IMR-90 (cell line): ENCODE measurements around the gene MGME1. TPM values are rescaled to one million over a fixed set of nuclear protein-coding genes. Genes with fewer than 3 reads are reported as not detected.
A peak's percentile ranks its signal among the peaks of the same experiment; 100 is the strongest.

Experiments used
- ATAC-seq: fragments of 200-7000 bp; cut with Tn5 transposase; 2 replicates; pipeline ENCODE4 v1.9.1; 2020; ENCODE audit warnings: low read depth, mild to moderate bottlenecking, moderate library complexity
- BruUV-seq: library from RNA; stranded (reverse); fragments of 400-500 nt; replicated peaks from 2 replicates; lab custom pipeline; 2021; lab: Mats Ljungman, UMichigan
- CTCF ChIA-PET: fragments of 300-600 bp; formaldehyde crosslinking; extraction: SDS; loops from one replicate; lab custom pipeline; 2021; ENCODE audit warnings: antibody characterized with exemption; lab: Yijun Ruan, JAX
- POLR2A ChIA-PET: fragments of 300-600 bp; sonication (Branson Sonifier 250); formaldehyde crosslinking; loops from one replicate; lab custom pipeline; 2022; ENCODE audit warnings: antibody characterized with exemption; ENCODE audit not compliant: unreplicated experiment; lab: Charles Lee
- DNase-seq: peaks from one replicate; pipeline ENCODE4 v3.0.0; 2013
- H2AFZ ChIP-seq: replicated peaks from 2 replicates; pipeline ENCODE3; 2013; ENCODE audit warnings: low read length, mild to moderate bottlenecking; ENCODE audit not compliant: poor library complexity
- H2AK5ac ChIP-seq: 2 replicates; pipeline ENCODE4 v1.6.1; 2013; ENCODE audit warnings: low read depth, low read length, inconsistent platforms
- H2AK9ac ChIP-seq: replicated peaks from 2 replicates; pipeline ENCODE3; 2013; ENCODE audit warnings: mild to moderate bottlenecking, low read depth, low read length, moderate library complexity; ENCODE audit not compliant: poor library complexity
- H2BK120ac ChIP-seq: 2 replicates; pipeline ENCODE4 v1.6.1; 2013; ENCODE audit warnings: low read depth, low read length, inconsistent platforms
- H2BK15ac ChIP-seq: 3 replicates; pipeline ENCODE4 v1.6.1; 2013; ENCODE audit warnings: low read depth, low read length, inconsistent platforms
- H2BK20ac ChIP-seq: 2 replicates; pipeline ENCODE4 v1.6.1; 2013; ENCODE audit warnings: low read depth, mild to moderate bottlenecking, inconsistent platforms, low read length, moderate library complexity
- H2BK5ac ChIP-seq: 2 replicates; pipeline ENCODE4 v1.6.1; 2013; ENCODE audit warnings: mild to moderate bottlenecking, low read depth, low read length, inconsistent platforms; ENCODE audit not compliant: poor library complexity, severe bottlenecking
- H3K14ac ChIP-seq: replicated peaks from 2 replicates; pipeline ENCODE4 v1.6.1; 2013; ENCODE audit warnings: low read depth, low read length, inconsistent platforms
- H3K18ac ChIP-seq: 2 replicates; pipeline ENCODE4 v1.6.1; 2013; ENCODE audit warnings: low read depth, low read length, control low read depth
- H3K23ac ChIP-seq: 2 replicates; pipeline ENCODE4 v1.6.1; 2013; ENCODE audit warnings: low read depth, low read length, inconsistent platforms
- H3K27ac ChIP-seq: 2 replicates; pipeline ENCODE4 v1.5.1; 2013; ENCODE audit warnings: mild to moderate bottlenecking, control low read depth, low read length; ENCODE audit not compliant: insufficient read depth
- H3K27me3 ChIP-seq: 2 replicates; pipeline ENCODE4 v1.6.1; 2013; ENCODE audit warnings: low read length; ENCODE audit not compliant: control insufficient read depth, insufficient read depth
- H3K36me3 ChIP-seq: 2 replicates; pipeline ENCODE4 v1.6.1; 2013; ENCODE audit warnings: low read length, mixed read lengths; ENCODE audit not compliant: control insufficient read depth, insufficient read depth
- H3K4ac ChIP-seq: 2 replicates; pipeline ENCODE4 v1.6.1; 2013; ENCODE audit warnings: low read depth, low read length, inconsistent platforms
- H3K4me1 ChIP-seq: 2 replicates; pipeline ENCODE4 v1.6.1; 2013; ENCODE audit warnings: low read length, mixed read lengths; ENCODE audit not compliant: control insufficient read depth, insufficient read depth
- H3K4me2 ChIP-seq: 2 replicates; pipeline ENCODE4 v1.6.1; 2013; ENCODE audit warnings: low read depth, mild to moderate bottlenecking, control low read depth, low read length, moderate library complexity
- H3K4me3 ChIP-seq: 2 replicates; pipeline ENCODE4 v1.5.1; 2013; ENCODE audit warnings: low read depth, mild to moderate bottlenecking, control low read depth, low read length, moderate library complexity; ENCODE audit not compliant: insufficient read depth
- H3K56ac ChIP-seq: 2 replicates; pipeline ENCODE4 v1.6.1; 2013; ENCODE audit warnings: low read length, inconsistent platforms; ENCODE audit not compliant: insufficient read depth; ENCODE audit errors: extremely low read depth
- H3K79me1 ChIP-seq, 2 experiments: 2 replicates each; pipeline ENCODE4 v1.6.1; 2013; ENCODE audit warnings: low read length in 2 of 2, inconsistent platforms in 1 of 2, low read depth in 1 of 2
- H3K9ac ChIP-seq: 2 replicates; pipeline ENCODE4 v1.6.1; 2013; ENCODE audit warnings: low read depth, low read length, control low read depth
- H3K9me1 ChIP-seq: 2 replicates; pipeline ENCODE4 v1.6.1; 2013; ENCODE audit warnings: low read length, inconsistent platforms; ENCODE audit not compliant: insufficient read depth
- H3K9me3 ChIP-seq: 2 replicates; pipeline ENCODE4 v1.6.1; 2013; ENCODE audit warnings: low read length; ENCODE audit not compliant: control insufficient read depth, insufficient read depth
- H4K20me1 ChIP-seq: 2 replicates; pipeline ENCODE4 v1.6.1; 2013; ENCODE audit warnings: low read length, inconsistent platforms; ENCODE audit not compliant: insufficient read depth
- H4K5ac ChIP-seq: 2 replicates; pipeline ENCODE4 v1.6.1; 2013; ENCODE audit warnings: mild to moderate bottlenecking, low read depth, low read length, control low read depth
- H4K8ac ChIP-seq, 2 experiments: 2 replicates each; pipeline ENCODE4 v1.6.1; 2013; ENCODE audit warnings: low read depth in 2 of 2, low read length in 2 of 2, control low read depth in 1 of 2, inconsistent platforms in 1 of 2
- H4K91ac ChIP-seq: 2 replicates; pipeline ENCODE4 v1.6.1; 2013; ENCODE audit warnings: low read depth, low read length, inconsistent platforms; ENCODE audit not compliant: insufficient read depth
- BHLHE40 ChIP-seq: fragments of 150-350 bp; IDR thresholded peaks from 2 replicates; pipeline ENCODE4 v1.6.1; 2016; ENCODE audit warnings: mild to moderate bottlenecking, low read depth, low read length
- CEBPB ChIP-seq: IDR thresholded peaks from 2 replicates; pipeline ENCODE4 v1.6.1; 2012; ENCODE audit warnings: low read depth, low read length, improper control_type of control experiment
- CHD1 ChIP-seq: IDR thresholded peaks from 2 replicates; pipeline ENCODE4 v1.6.1; 2012; ENCODE audit warnings: low read depth, low read length, improper control_type of control experiment
- FOS ChIP-seq: fragments of 150-350 bp; IDR thresholded peaks from 2 replicates; pipeline ENCODE4 v1.6.1; 2016; ENCODE audit warnings: low read depth, low read length
- USF2 ChIP-seq: fragments of 150-350 bp; IDR thresholded peaks from 2 replicates; pipeline ENCODE4 v1.6.1; 2017; ENCODE audit warnings: mild to moderate bottlenecking, antibody characterized with exemption, low read length, low read depth
- WGBS, 2 experiments: methylation state at CpG; one replicate each; pipeline versions ENCODE4 v1.1.5 to v1.1.7; 2013; ENCODE audit warnings: missing lambda C conversion rate in 2 of 2; ENCODE audit not compliant: insufficient read length in 1 of 2; ENCODE audit errors: extremely low coverage in 2 of 2; 5-methylcytosine and 5-hydroxymethylcytosine counted together
- dilution Hi-C: fragments of 300-500 bp; cut with HindIII; formaldehyde crosslinking; loops from one replicate; pipeline ENCODE4 v1.14.3; 2018; ENCODE audit warnings: low sequenced_read_pairs; ENCODE audit not compliant: unreplicated experiment
- in situ Hi-C: fragments of 300-500 bp; cut with MboI; formaldehyde crosslinking; loops from 3 replicates; pipeline ENCODE4 v1.14.3; 2019; ENCODE audit warnings: low sequenced_read_pairs, inconsistent platforms, mixed read lengths
- intact Hi-C: fragments of 100-400 bp; cut with micrococcal nuclease; formaldehyde crosslinking; loops from 2 replicates; pipeline ENCODE4 v1.10.0; 2022
- polyA plus RNA-seq, 3 experiments: library from polyadenylated mRNA; depleted of rRNA; stranded (reverse); fragments of >200 nt; gene quantifications; 2 replicates each; pipeline ENCODE4 v1.2.3, GENCODE V29; 2012; ENCODE audit warnings: low replicate concordance in 1 of 3
- total RNA-seq: library from RNA; depleted of rRNA; stranded (reverse); fragments of >200 nt; gene quantifications from 2 replicates; pipeline ENCODE4 v1.2.3, GENCODE V29; 2012

MGME1 gene
- total and polyA plus RNA-seq, 2 of the 4 experiments (the other 2 are of a cell fraction): 7.2 to 9.3 TPM

- Histone ChIP-seq H2AFZ (peak overlapping the region; percentile 6), H2BK5ac (peak overlapping the region; percentile 46), H3K23ac (peak overlapping the region; percentile 57), H2BK120ac (peak overlapping the region; percentile 69), H3K18ac (peak overlapping the region; percentile 49), H3K9me3 (no peaks in the 10 kb centered on the region), H4K5ac (peak overlapping the region; percentile 11; the same call in 1 of the 2 replicates), H3K4me3 (no peak overlapping the region), H3K27ac (peak overlapping the region; percentile 65; the same call in 1 of the 2 replicates), H2BK15ac (peak overlapping the region; percentile 45; the same call in 1 of the 3 replicates), H3K9me1 (peaks cover 25% of the 10 kb centered on the region), H3K9ac (peak overlapping the region; percentile 3; the same call in 1 of the 2 replicates), H2BK20ac (peak overlapping the region; percentile 64), H3K36me3 (peaks cover 12% of the 10 kb centered on the region), H2AK5ac (peak overlapping the region; percentile 3; the same call in 1 of the 2 replicates), H3K79me1 (peaks cover 0 to 16% of the 10 kb centered on the region in 2 experiments; a peak in 1 of 4 replicates), H4K91ac (peak overlapping the region; percentile 35), H3K14ac (peak overlapping the region; percentile 51), H3K56ac (peak overlapping the region; percentile 5; the same call in 1 of the 2 replicates), H2AK9ac (peak overlapping the region; percentile 47), H3K4ac (peak overlapping the region; percentile 70), H4K8ac (peak overlapping the region in 1 of 2 experiments; percentile 43; a peak in 2 of 4 replicates), H3K27me3 (no peaks in the 10 kb centered on the region), H4K20me1 (peaks cover 40% of the 10 kb centered on the region), H3K4me1 (peaks cover 23% of the 10 kb centered on the region), H3K4me2 (peak overlapping the region; percentile 45)
- in situ Hi-C loops (no loop called here), intact Hi-C loops (loop anchor here (5.0 to 10.0 kb wide), 2 partner anchors 285 to 402 kb away; partner anchors contain the start of gene BFSP1), dilution Hi-C loops (no loop called here)
- ATAC-seq: peak; percentile 68
- DNase-seq: peak; percentile 81
- ChIA-PET POLR2A (interaction anchor here (0.6 to 0.7 kb wide), 2 partner anchors 63 to 95 kb away, joined by 3 read pairs; no protein-coding TSS in a partner anchor), CTCF (interaction anchor here (0.7 to 1.1 kb wide), 3 partner anchors 27 to 251 kb away, joined by 3 read pairs; no protein-coding TSS in a partner anchor)
- BruUV-seq: no TSS peak
- WGBS, 2 experiments: 0% methylated on average over 1 of the region's 19 CpGs; no CpG with 5 or more reads in 1 of the 2 experiments
- TF ChIP-seq FOS: no peak
- TF ChIP-seq CHD1: no peak
- no peak for TF ChIP-seq USF2
- no peak for TF ChIP-seq CEBPB
- TF ChIP-seq BHLHE40: peak; percentile 46
Observed at GRCh38 chr20:17936761-17937732, 31.8 kb upstream of the MGME1 start.
